ENCODE measurements around the gene SMIM24. TPM values are rescaled to one million over a fixed set of nuclear protein-coding genes. Genes with fewer than 3 reads are reported as not detected.

SMIM24 gene
- total and polyA plus RNA-seq, 11 donors: 0.15 TPM; not detected in 10

GRCh38 chr19:3518255-3518654 is 37.9 kb upstream of the SMIM24 start:
- no peak for DNase-seq
- Histone ChIP-seq H3K9me3 (no peaks in the 10 kb centered on the region), H3K4me3 (no peak overlapping the region), H3K36me3 (peaks cover 0 to 42% (median 10%) of the 10 kb centered on the region in 9 donors), H3K4me1 (peaks cover 0 to 28% (median 4%) of the 10 kb centered on the region in 12 donors), H3K27me3 (no peaks in the 10 kb centered on the region), H3K27ac (no peak overlapping the region)
- intact Hi-C loops (cut with DNase I): no loop called here
- no peak for ATAC-seq
- WGBS, 4 donors: 82 to 91% (median 86%) methylated on average over 10 of the region's 10 CpGs
- TF ChIP-seq CTCF (IDR thresholded peaks at IDR 0.05) (no peak), POLR2A (IDR thresholded peaks at IDR 0.05) (no peak)

- ATAC-seq: no peak
- H3K9me3 ChIP-seq: no peaks in the 10 kb centered on the region
- intact Hi-C loops (cut with DNase I): no loop called here
- peaks cover 0 to 34% (median 10%) of the 10 kb centered on the region in 12 donors for H3K4me1 ChIP-seq
- no peak overlapping the region for H3K27ac ChIP-seq
- no peak overlapping the region for H3K4me3 ChIP-seq
- TF ChIP-seq CTCF (IDR thresholded peaks at IDR 0.05) (no peak), POLR2A (IDR thresholded peaks at IDR 0.05) (no peak)
- 85 to 93% (median 91%) methylated on average over 2 of the region's 2 CpGs for WGBS, 4 donors
- peaks cover 0 to 35% (median 7%) of the 10 kb centered on the region in 9 donors for H3K36me3 ChIP-seq
- no peaks in the 10 kb centered on the region for H3K27me3 ChIP-seq
- DNase-seq: no peak
Measured at GRCh38 chr19:3517638-3518037, 37.3 kb upstream of the SMIM24 start.

- Histone ChIP-seq H3K9me3 (no peaks in the 10 kb centered on the region), H3K36me3 (peaks cover 0 to 32% (median 5%) of the 10 kb centered on the region in 9 donors), H3K4me3 (no peak overlapping the region), H3K4me1 (peaks cover 0 to 43% (median 11%) of the 10 kb centered on the region in 12 donors), H3K27ac (no peak overlapping the region), H3K27me3 (no peaks in the 10 kb centered on the region)
- ATAC-seq (no peak), DNase-seq (no peak)
- intact Hi-C loops (cut with DNase I): no loop called here
- 75 to 81% (median 77%) methylated on average over 6 to 15 of the region's 15 CpGs for WGBS, 4 donors
- TF ChIP-seq CTCF (IDR thresholded peaks at IDR 0.05): no peak
- TF ChIP-seq POLR2A (IDR thresholded peaks at IDR 0.05): no peak
Measured at GRCh38 chr19:3516675-3517207, 36.4 kb upstream of the SMIM24 start.

- Histone ChIP-seq H3K27me3 (no peaks in the 10 kb centered on the region), H3K36me3 (peaks cover 0 to 27% (median 5%) of the 10 kb centered on the region in 9 donors), H3K9me3 (no peaks in the 10 kb centered on the region), H3K4me3 (no peak overlapping the region), H3K27ac (no peak overlapping the region), H3K4me1 (peaks cover 0 to 51% (median 11%) of the 10 kb centered on the region in 12 donors)
- 65 to 76% (median 73%) methylated on average over 15 of the region's 15 CpGs for WGBS, 4 donors
- DNase-seq (no peak), ATAC-seq (no peak)
- TF ChIP-seq POLR2A (IDR thresholded peaks at IDR 0.05) (no peak), CTCF (IDR thresholded peaks at IDR 0.05) (no peak)
- intact Hi-C loops (cut with DNase I): no loop called here
Measured at GRCh38 chr19:3515891-3516422, 35.6 kb upstream of the SMIM24 start.

Data from heart left ventricle (tissue), 16 donors.